GM12878 (cell line): ENCODE results near the gene PHLPP1. TPM values are rescaled to one million over a fixed set of nuclear protein-coding genes. Genes with fewer than 3 reads are reported as not detected.
A peak's percentile ranks its signal among the peaks of the same experiment; 100 is the strongest.

Experiments used
- ATAC-seq: fragments of 200-7000 bp; cut with Tn5 transposase; 3 replicates; pipeline ENCODE4 v1.9.1; 2020; ENCODE audit warnings: mild to moderate bottlenecking, moderate library complexity
- BruUV-seq: library from RNA; stranded (reverse); fragments of 400-500 nt; replicated peaks from 2 replicates; lab custom pipeline; 2021; lab: Mats Ljungman, UMichigan
- CTCF ChIA-PET: fragments of 300-600 bp; sonication (Branson Sonifier 250); formaldehyde crosslinking; extraction: SDS; loops from one replicate; lab custom pipeline; 2021; ENCODE audit warnings: inconsistent platforms; lab: Yijun Ruan, JAX
- POLR2A ChIA-PET: fragments of 350-600 bp; formaldehyde crosslinking; extraction: SDS; loops from one replicate; lab custom pipeline; 2021; ENCODE audit warnings: inconsistent platforms; lab: Charles Lee
- RAD21 ChIA-PET: fragments of 300-600 bp; sonication (Branson Sonifier 250); formaldehyde crosslinking; loops from one replicate; lab custom pipeline; 2023; ENCODE audit warnings: antibody characterized with exemption; ENCODE audit not compliant: unreplicated experiment; lab: Charles Lee
- SMC1A ChIA-PET: fragments of 300-600 bp; sonication (Branson Sonifier 250); formaldehyde crosslinking; loops from one replicate; lab custom pipeline; 2023; ENCODE audit not compliant: unreplicated experiment, uncharacterized antibody; lab: Charles Lee
- DNase-seq: peaks from one replicate; pipeline ENCODE4 v3.0.0-alpha.2; 2011; ENCODE audit warnings: low read depth, low spot score
- FAIRE-seq: peaks from 3 replicates; lab custom pipeline; 2011; peaks lifted over from hg19 to GRCh38; lab: Jason Lieb, UNC
- H2AFZ ChIP-seq: 2 replicates; pipeline ENCODE4 v1.6.0; 2011; ENCODE audit warnings: low read depth, low read length, control low read depth; ENCODE audit not compliant: control insufficient read depth
- H3K27ac ChIP-seq: 2 replicates; pipeline ENCODE4 v1.5.1; 2011; ENCODE audit warnings: control low read depth; ENCODE audit not compliant: control insufficient read depth, insufficient read depth
- H3K27me3 ChIP-seq, 2 experiments: replicated peaks in 1 of 2; 2 replicates each; pipeline versions ENCODE4 v1.6.0 to v1.6.1; 2011; ENCODE audit warnings: low read length in 1 of 2; ENCODE audit not compliant: control insufficient read depth in 2 of 2, insufficient read depth in 2 of 2
- H3K36me3 ChIP-seq, 2 experiments: 2 replicates each; pipeline ENCODE4 v1.5.1; 2011; ENCODE audit warnings: low read length in 1 of 2; ENCODE audit not compliant: control insufficient read depth in 2 of 2, insufficient read depth in 2 of 2
- H3K4me1 ChIP-seq: 2 replicates; pipeline ENCODE4 v1.6.1; 2011; ENCODE audit warnings: mild to moderate bottlenecking, low read length, moderate library complexity, mixed read lengths; ENCODE audit not compliant: control insufficient read depth, insufficient read depth
- H3K4me2 ChIP-seq: 2 replicates; pipeline ENCODE4 v1.6.0; 2011; ENCODE audit warnings: control low read depth; ENCODE audit not compliant: control insufficient read depth, insufficient read depth
- H3K4me3 ChIP-seq: fragments of 200-600 bp; sonication (generic); 2 replicates; pipeline ENCODE4 v1.5.1; 2016
- H3K79me2 ChIP-seq: 2 replicates; pipeline ENCODE4 v1.6.0; 2011; ENCODE audit warnings: low read length; ENCODE audit not compliant: control insufficient read depth, insufficient read depth
- H3K9ac ChIP-seq: 2 replicates; pipeline ENCODE4 v1.8.0; 2011; ENCODE audit warnings: low read length, control low read depth, mixed read lengths; ENCODE audit not compliant: control insufficient read depth, insufficient read depth
- H3K9me3 ChIP-seq: replicated peaks from 3 replicates; pipeline ENCODE4 v1.5.1; 2011; ENCODE audit warnings: mild to moderate bottlenecking, low read length; ENCODE audit not compliant: control insufficient read depth, insufficient read depth
- H4K20me1 ChIP-seq: 2 replicates; pipeline ENCODE4 v1.6.0; 2011; ENCODE audit not compliant: control insufficient read depth, insufficient read depth
- HCFC1 ChIP-seq: fragments of 150-350 bp; IDR thresholded peaks from 2 replicates; pipeline ENCODE4 v1.6.1; 2014; ENCODE audit warnings: low read length
- NFIC ChIP-seq: IDR thresholded peaks from 2 replicates; pipeline ENCODE4 v1.6.1; 2012; ENCODE audit warnings: low read depth, mild to moderate bottlenecking, inconsistent platforms, low read length, moderate library complexity
- POLR2A ChIP-seq: IDR thresholded peaks from 2 replicates; pipeline ENCODE4 v1.6.1; 2011; ENCODE audit warnings: low read depth, mild to moderate bottlenecking, low read length
- POU2F2 ChIP-seq: IDR thresholded peaks from 3 replicates; pipeline ENCODE4 v1.6.1; 2011; ENCODE audit warnings: low read depth, mild to moderate bottlenecking, low read length, borderline replicate concordance
- SMAD1 ChIP-seq: fragments of 450-650 bp; IDR thresholded peaks from 2 replicates; pipeline ENCODE4 v1.6.1; 2018; ENCODE audit warnings: mild to moderate bottlenecking, low read depth; ENCODE audit not compliant: partially characterized antibody
- SPI1 ChIP-seq: IDR thresholded peaks from 2 replicates; pipeline ENCODE4 v1.6.1; 2011; ENCODE audit warnings: low read depth, mild to moderate bottlenecking, low read length, moderate library complexity, borderline replicate concordance; ENCODE audit not compliant: insufficient read depth
- SREBF2 ChIP-seq: IDR thresholded peaks from 2 replicates; pipeline ENCODE4 v1.6.1; 2012; ENCODE audit warnings: mild to moderate bottlenecking, low read length
- WGBS: methylation state at CpG from one replicate; pipeline ENCODE4 v1.1.6; 2016; ENCODE audit warnings: low lambda C conversion rate; ENCODE audit not compliant: insufficient replicate concordance, insufficient coverage; ENCODE audit errors: missing lambda C conversion rate; 5-methylcytosine and 5-hydroxymethylcytosine counted together
- in situ Hi-C: fragments of 300-500 bp; cut with MboI; formaldehyde crosslinking; loops from 9 replicates; pipeline ENCODE4 v1.14.3; 2018; ENCODE audit warnings: mixed read lengths
- intact Hi-C: fragments of 100-400 bp; cut with micrococcal nuclease; formaldehyde crosslinking; loops from one replicate; pipeline ENCODE4 v1.14.2; 2022; ENCODE audit not compliant: unreplicated experiment
- polyA plus RNA-seq, 11 experiments: library from polyadenylated mRNA; depleted of rRNA in 4 of 11; unstranded in 6 of 11; stranded (reverse) in 5 of 11; fragments of >200 nt; fragmentation: Nextera tagmentation in 4 of 11; fragmentation: Illumina TruSeq in 1 of 11; extraction: Ambion mirVana in 4 of 11; extraction: Trizol in 1 of 11; gene quantifications; 1 replicate in 1 of 11; 2 replicates in 10 of 11; pipeline versions ENCODE4 v1.2.1 to v1.2.3, GENCODE V29; 2011 to 2016; ENCODE audit warnings: inconsistent platforms in 2 of 11, missing spikeins in 2 of 11, low read depth in 1 of 11
- total RNA-seq, 4 experiments: library from RNA; depleted of rRNA in 3 of 4; stranded (reverse); fragments of >200 nt in 3 of 4; fragmentation: Illumina TruSeq in 1 of 4; extraction: Trizol in 1 of 4; gene quantifications; 2 replicates each; pipeline versions ENCODE4 v1.2.1 to v1.2.3, GENCODE V29; 2013 to 2021
- TF ChIP-seq, protein P1 (sequence below): IDR thresholded peaks from 2 replicates; pipeline ENCODE4 v1.6.1; 2012; ENCODE audit warnings: improper control_type of control experiment, low read depth, low read length; ENCODE audit not compliant: insufficient replicate concordance
- TF ChIP-seq, protein P2 (sequence below): fragments of 450-650 bp; IDR thresholded peaks from 2 replicates; pipeline ENCODE4 v1.6.1; 2016; ENCODE audit warnings: mild to moderate bottlenecking
- TF ChIP-seq, protein P3 (sequence below): IDR thresholded peaks from 2 replicates; pipeline ENCODE4 v1.6.1; 2011; ENCODE audit warnings: low read depth, low read length, improper control_type of control experiment, borderline replicate concordance
- TF ChIP-seq, protein P4 (sequence below): fragments of 450-650 bp; IDR thresholded peaks from 2 replicates; pipeline ENCODE4 v1.6.1; 2014; ENCODE audit warnings: mild to moderate bottlenecking

The PHLPP1 gene
- total and polyA plus RNA-seq, 10 of the 15 experiments (the other 5 are each of a cell fraction or from before 2014, with no cell fraction given): 0.42 to 7.0 (median 1.9) TPM

DNA sequence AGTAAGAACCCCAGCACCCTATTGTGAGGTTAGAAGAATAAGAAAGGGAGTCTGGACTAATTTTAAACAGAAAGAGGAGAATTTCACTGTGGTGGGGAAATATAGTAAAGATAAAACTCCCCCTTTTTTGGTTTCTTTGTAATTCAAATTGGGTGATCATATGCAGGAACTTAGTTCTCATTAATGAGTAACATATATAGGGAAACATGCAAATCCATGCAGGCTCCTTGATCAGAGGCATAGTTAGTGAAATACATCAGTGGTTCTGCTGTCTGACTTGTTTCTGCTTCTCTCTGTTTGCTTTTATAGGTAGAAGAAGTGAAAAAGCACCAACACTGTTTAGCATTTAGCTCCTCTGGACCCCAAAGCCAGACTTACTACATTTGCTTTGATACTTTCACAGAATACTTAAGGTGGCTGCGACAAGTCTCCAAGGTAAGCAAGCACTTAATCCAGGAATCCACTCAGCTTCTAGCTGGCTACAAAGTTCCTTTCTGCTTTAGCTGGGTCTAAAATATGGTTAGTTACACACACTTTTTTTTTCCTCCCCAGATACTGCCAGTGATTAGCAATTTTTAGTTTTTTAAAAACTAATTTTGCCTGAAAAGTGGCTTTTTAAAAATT is 123.2 kb downstream of the PHLPP1 start (continued):
- TF ChIP-seq, protein P1, sequence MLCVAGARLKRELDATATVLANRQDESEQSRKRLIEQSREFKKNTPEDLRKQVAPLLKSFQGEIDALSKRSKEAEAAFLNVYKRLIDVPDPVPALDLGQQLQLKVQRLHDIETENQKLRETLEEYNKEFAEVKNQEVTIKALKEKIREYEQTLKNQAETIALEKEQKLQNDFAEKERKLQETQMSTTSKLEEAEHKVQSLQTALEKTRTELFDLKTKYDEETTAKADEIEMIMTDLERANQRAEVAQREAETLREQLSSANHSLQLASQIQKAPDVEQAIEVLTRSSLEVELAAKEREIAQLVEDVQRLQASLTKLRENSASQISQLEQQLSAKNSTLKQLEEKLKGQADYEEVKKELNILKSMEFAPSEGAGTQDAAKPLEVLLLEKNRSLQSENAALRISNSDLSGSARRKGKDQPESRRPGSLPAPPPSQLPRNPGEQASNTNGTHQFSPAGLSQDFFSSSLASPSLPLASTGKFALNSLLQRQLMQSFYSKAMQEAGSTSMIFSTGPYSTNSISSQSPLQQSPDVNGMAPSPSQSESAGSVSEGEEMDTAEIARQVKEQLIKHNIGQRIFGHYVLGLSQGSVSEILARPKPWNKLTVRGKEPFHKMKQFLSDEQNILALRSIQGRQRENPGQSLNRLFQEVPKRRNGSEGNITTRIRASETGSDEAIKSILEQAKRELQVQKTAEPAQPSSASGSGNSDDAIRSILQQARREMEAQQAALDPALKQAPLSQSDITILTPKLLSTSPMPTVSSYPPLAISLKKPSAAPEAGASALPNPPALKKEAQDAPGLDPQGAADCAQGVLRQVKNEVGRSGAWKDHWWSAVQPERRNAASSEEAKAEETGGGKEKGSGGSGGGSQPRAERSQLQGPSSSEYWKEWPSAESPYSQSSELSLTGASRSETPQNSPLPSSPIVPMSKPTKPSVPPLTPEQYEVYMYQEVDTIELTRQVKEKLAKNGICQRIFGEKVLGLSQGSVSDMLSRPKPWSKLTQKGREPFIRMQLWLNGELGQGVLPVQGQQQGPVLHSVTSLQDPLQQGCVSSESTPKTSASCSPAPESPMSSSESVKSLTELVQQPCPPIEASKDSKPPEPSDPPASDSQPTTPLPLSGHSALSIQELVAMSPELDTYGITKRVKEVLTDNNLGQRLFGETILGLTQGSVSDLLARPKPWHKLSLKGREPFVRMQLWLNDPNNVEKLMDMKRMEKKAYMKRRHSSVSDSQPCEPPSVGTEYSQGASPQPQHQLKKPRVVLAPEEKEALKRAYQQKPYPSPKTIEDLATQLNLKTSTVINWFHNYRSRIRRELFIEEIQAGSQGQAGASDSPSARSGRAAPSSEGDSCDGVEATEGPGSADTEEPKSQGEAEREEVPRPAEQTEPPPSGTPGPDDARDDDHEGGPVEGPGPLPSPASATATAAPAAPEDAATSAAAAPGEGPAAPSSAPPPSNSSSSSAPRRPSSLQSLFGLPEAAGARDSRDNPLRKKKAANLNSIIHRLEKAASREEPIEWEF: peak; percentile 42
- TF ChIP-seq, protein P2, sequence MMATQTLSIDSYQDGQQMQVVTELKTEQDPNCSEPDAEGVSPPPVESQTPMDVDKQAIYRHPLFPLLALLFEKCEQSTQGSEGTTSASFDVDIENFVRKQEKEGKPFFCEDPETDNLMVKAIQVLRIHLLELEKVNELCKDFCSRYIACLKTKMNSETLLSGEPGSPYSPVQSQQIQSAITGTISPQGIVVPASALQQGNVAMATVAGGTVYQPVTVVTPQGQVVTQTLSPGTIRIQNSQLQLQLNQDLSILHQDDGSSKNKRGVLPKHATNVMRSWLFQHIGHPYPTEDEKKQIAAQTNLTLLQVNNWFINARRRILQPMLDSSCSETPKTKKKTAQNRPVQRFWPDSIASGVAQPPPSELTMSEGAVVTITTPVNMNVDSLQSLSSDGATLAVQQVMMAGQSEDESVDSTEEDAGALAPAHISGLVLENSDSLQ: no peak

DNA sequence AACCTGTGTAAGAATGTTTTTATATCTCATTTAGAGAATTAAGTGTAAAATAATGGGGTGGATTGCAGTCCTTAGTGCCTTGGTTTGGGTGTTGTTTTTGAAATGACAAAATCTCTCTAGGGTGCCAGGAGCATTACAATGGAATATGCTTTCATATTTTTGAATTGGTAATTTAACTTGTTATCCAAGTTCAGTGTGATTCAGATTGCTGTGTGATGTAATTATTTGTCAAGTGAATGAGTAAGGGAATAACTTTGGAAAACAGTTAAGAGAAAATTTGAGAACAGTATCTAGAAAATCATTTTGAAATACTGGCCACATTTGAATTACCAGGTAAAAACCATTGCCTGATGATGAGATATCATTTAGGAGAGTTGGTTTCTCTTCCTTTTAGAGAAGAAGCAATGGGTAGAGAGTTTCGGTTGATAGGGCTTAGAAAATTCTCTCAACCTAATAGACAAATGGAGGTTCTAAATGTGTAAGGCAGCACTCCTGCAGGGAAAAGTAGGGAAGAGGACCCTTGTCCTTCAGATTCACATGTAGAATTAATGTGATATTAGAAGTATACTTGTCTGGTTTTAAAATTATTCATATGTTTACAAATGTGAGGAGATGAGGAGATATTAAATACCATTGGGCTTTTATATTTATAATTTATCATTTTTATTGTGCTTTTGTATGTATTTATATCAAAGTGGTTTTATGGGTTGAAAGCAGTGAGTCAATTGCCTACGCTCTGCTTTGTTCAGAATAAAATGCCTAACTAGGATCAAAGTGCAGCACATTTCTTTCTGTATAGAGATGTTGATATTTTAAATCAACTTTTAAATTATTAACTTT is 124.8 kb downstream of the PHLPP1 start:
- WGBS: 93% methylated on average over 2 of the region's 2 CpGs
- no TSS peak for BruUV-seq
- ATAC-seq (peak; percentile 61), DNase-seq (no peak), FAIRE-seq (no peak)
- TF ChIP-seq POU2F2 (no peak), SREBF2 (no peak), HCFC1 (no peak), NFIC (0 out of 2 replicates have a peak, but pooled peaks have one; percentile 28), POLR2A (no peak), SMAD1 (no peak), SPI1 (peak; percentile 37; the same call in 1 of the 2 replicates)
- TF ChIP-seq, protein P3, sequence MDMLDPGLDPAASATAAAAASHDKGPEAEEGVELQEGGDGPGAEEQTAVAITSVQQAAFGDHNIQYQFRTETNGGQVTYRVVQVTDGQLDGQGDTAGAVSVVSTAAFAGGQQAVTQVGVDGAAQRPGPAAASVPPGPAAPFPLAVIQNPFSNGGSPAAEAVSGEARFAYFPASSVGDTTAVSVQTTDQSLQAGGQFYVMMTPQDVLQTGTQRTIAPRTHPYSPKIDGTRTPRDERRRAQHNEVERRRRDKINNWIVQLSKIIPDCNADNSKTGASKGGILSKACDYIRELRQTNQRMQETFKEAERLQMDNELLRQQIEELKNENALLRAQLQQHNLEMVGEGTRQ: no peak
- TF ChIP-seq, protein P4, sequence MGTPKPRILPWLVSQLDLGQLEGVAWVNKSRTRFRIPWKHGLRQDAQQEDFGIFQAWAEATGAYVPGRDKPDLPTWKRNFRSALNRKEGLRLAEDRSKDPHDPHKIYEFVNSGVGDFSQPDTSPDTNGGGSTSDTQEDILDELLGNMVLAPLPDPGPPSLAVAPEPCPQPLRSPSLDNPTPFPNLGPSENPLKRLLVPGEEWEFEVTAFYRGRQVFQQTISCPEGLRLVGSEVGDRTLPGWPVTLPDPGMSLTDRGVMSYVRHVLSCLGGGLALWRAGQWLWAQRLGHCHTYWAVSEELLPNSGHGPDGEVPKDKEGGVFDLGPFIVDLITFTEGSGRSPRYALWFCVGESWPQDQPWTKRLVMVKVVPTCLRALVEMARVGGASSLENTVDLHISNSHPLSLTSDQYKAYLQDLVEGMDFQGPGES: no peak
- Histone ChIP-seq H3K4me3 (no peak overlapping the region), H2AFZ (no peak overlapping the region), H3K79me2 (no peaks in the 10 kb centered on the region), H3K9ac (no peak overlapping the region; the same call in 1 of the 2 replicates), H3K4me2 (peak overlapping the region; percentile 55), H3K27me3 (no peaks in the 10 kb centered on the region), H4K20me1 (no peaks in the 10 kb centered on the region), H3K4me1 (peaks cover 26% of the 10 kb centered on the region; the same call in 1 of the 2 replicates), H3K36me3 (no peaks in the 10 kb centered on the region), H3K27ac (no peak overlapping the region; the same call in 1 of the 2 replicates), H3K9me3 (no peaks in the 10 kb centered on the region; the same call in 2 of the 3 replicates)
- CTCF ChIA-PET: no interaction called here
- RAD21 ChIA-PET: no interaction called here
- SMC1A ChIA-PET: no interaction called here
- intact Hi-C loops (loop anchor here (2.0 kb wide), 1 partner anchor 125 kb away; the partner anchor contains the start of gene PHLPP1), in situ Hi-C loops (no loop called here)
- POLR2A ChIA-PET: no interaction called here
